GM18507 (cell line): Measurements from ENCODE around the gene ADCY10.

ENCODE experiments used
- DNase-seq: peaks from one replicate; pipeline ENCODE4 v3.0.0; 2011; ENCODE audit warnings: low read depth; ENCODE audit not compliant: insufficient read length; ENCODE audit errors: extremely low spot score
- FAIRE-seq: peaks from 2 replicates; lab custom pipeline; 2011; peaks lifted over from hg19 to GRCh38; lab: Jason Lieb, UNC

ADCY10 gene

GRCh38 chr1:167927046-167927754 lies 13.3 kb upstream of the ADCY10 start:
- FAIRE-seq, result peak; percentile 76
- no peak for DNase-seq

DNA sequence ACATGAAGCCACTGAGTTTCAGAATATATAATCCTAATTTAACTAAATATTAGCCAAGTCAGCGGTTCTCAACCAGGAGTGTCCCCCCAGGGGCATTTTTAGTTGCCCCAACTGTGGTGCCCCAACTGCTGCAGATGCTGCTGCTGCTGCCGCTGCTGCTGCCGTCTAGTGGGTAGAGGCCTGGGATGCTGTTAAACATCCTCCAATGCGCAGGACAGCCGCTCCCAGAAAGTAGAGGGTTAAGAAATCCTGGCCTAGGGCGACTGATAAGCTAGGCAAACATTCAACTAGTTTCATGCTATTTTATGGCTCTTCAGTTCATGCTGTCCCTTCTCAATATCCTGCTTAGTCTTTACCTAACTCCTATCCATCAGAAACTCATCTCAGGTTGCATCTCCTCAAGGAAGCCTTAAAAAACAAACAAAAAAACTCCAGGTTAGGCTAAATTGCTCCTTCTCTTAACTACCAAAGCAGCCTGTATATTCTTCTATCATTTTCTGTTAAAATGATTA lies 12.6 kb upstream of the ADCY10 start:
- DNase-seq (no peak), FAIRE-seq (peak; percentile 5)

GRCh38 chr1:167924543-167925231 lies 10.8 kb upstream of the ADCY10 start:
- DNase-seq (no peak), FAIRE-seq (peak; percentile 26)

DNA sequence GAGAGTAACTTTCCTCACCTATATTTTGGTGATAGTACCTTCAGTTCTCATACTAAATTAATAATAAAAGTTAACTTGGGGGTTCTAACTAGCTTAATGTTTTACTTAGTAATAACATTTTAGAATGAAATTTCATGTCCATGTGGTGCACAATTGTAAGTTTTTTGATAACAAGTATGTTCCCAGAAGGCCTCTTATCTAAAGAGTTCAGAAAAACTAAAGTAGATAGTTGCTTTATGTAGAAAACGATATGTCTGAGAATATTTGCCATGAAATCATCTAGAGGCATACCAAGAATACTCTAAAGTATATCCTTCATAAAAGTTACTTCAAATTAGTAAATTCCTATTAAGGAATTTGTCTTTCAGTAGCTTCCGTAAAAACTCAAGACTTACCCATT lies 10.2 kb upstream of the ADCY10 start:
- FAIRE-seq, result no peak
- DNase-seq, result no peak

DNA sequence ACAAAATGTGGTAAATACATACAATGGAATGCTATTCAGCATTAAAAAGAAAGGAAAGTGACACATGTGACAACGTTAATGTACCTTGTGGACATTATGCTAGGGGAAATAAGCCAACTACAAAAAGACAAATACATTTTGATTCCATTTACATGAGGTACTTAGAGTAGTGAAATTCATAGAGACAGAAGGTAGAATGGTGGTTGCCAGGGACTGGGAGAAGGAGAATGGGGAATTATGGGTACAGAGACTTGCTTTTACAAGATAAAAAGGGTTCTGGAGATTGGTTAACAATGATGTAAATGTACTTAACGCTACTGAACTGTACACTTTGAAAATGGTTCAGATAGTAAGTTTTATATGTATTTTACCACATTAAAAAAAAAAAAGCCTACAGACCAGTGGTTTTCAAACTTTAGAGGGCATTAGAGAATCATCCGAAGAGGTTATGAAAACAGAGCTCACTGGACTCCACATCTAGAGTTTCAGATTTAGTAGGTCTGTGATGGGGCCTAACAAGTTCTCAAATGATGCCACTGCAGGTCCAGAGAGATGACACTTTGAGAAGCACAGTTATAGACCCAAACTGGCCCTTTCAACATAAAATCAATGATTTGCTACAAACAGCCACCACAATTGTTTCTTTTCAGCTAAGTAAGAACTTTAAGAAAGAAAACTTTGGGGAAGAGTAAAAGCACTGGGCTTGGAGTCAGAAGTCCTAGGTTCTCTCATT lies 9.6 kb upstream of the ADCY10 start:
- peak; percentile 58 for FAIRE-seq
- no peak for DNase-seq

DNA sequence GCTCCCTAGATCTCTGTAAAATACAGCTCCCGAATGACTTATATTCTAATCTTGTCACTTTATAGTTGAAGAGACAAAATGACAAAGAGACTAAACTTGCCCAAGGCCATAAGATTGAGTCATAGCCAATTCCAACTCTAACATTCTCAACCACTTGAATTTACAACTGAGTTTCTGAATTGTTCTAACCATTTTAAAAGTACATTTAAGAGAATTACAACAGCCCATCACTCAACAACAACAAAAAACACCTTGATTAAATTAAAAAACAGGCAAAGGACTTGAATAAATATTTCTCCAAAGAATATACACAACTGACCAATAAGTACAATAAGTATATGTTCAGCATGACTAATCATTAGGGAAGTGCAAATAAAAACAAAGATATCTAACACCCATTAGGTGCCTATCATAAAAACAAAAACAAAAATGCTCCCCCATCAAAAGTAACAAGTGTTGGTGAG lies 8.7 kb upstream of the ADCY10 start:
- no peak for FAIRE-seq
- DNase-seq, result no peak

GRCh38 chr1:167922023-167922422 lies 8.1 kb upstream of the ADCY10 start:
- FAIRE-seq (peak; percentile 21), DNase-seq (no peak)

DNA sequence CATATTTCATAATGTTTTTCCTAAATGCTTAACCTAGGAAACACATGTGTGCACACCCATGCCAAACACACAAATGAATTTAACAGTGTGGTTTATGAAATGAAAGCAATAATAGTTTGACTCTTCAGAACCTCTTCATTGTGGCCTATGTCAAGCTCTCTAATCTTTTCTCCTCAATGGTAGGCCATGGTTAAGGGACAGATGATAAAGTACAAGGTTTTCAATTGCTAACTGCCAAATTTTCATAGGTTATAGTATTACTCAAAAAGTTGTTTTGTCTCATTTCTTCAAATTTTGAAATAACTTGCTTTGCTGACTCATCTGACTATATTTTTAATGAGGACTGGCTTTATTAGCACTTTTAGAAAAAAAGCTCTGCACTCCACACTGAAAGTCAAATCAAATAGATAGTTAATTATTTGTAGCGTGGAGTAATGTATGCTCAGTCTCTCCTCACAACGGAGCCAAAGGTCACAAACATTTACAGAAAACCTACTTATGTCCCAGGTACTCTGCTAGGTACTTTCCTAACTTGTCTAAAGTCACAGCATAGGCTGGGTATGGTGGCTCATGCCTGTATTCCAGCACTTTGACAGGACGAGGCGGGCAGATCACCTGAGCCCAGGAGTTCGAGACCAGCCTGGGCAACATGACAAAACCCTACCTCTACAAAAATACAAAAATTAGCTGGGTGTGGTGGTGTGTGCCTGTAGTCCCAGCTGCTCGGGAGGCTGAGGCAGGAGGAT lies 3.0 kb upstream of the ADCY10 start:
- no peak for FAIRE-seq
- no peak for DNase-seq

DNA sequence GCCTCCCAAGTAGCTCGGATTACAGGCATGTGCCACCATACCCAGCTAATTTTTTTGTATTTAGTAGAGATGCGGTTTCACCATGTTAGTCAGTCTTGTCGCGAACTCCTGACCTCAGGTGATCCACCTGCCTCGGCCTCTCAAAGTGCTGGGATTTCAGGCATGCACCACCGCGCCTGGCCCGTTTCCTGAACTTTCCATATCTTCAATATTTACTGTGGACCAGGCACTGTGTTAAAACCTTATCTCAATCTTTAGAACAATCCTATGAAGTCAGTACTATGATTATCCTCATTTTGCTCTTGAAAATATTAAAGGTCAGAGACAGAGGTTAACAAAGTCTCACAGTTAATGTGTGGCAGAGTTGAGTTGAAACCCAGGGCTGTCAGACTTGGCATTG lies 1.6 kb upstream of the ADCY10 start:
- no peak for FAIRE-seq

GRCh38 chr1:167912294-167912693 lies 1.6 kb downstream of the ADCY10 start:
- no peak for DNase-seq

More for the DNA sequence above, 1.6 kb upstream of the ADCY10 start:
- no peak for DNase-seq

GRCh38 chr1:167911413-167911812 lies 2.5 kb downstream of the ADCY10 start:
- DNase-seq (no peak), FAIRE-seq (no peak)

More at GRCh38 chr1:167912294-167912693, 1.6 kb downstream of the ADCY10 start:
- no peak for FAIRE-seq

GRCh38 chr1:167910530-167910929 lies 3.4 kb downstream of the ADCY10 start:
- FAIRE-seq (no peak), DNase-seq (no peak)

- DNase-seq (no peak), FAIRE-seq (peak; percentile 87)
Measured at GRCh38 chr1:167909691-167910180, 4.2 kb downstream of the ADCY10 start.

- FAIRE-seq (no peak), DNase-seq (no peak)
Measured at GRCh38 chr1:167905671-167906070, 8.3 kb downstream of the ADCY10 start.

GRCh38 chr1:167905182-167905581 lies 8.8 kb downstream of the ADCY10 start:
- FAIRE-seq (no peak), DNase-seq (no peak)

DNA sequence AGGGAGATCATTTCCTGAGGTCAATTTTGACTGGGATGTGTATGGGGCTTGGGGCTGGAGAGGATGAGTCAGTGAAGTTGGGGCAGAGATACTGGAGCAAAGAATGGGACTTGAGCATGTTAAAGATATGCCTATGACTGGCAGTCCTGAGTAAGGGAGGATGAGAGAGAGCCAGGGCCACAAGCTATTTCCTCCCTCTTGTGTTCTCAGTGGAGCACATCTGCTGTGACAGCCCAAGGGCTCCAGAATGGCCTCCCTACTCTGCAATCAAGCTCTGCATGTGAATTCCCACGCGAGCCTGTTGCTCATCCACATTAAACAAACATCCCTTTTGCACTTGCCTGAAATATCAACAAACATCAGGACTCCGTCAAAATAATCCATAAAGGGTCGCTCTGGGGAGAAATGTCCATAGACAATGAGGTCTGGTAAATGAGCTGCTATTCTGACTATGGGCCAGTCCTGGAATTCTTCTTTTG lies 9.2 kb downstream of the ADCY10 start:
- FAIRE-seq, result no peak
- no peak for DNase-seq

- no peak for FAIRE-seq
- no peak for DNase-seq
Measured at GRCh38 chr1:167900907-167901306, 13.0 kb downstream of the ADCY10 start.

GRCh38 chr1:167899253-167899681 lies 14.7 kb downstream of the ADCY10 start:
- FAIRE-seq (peak; percentile 93), DNase-seq (peak; percentile 35)

- peak; percentile 9 for FAIRE-seq
Measured at GRCh38 chr1:167898578-167899222, 15.2 kb downstream of the ADCY10 start.

More at GRCh38 chr1:167898578-167899222, 15.2 kb downstream of the ADCY10 start:
- DNase-seq, result no peak
